ENCODE results near the gene NRTN.
"Not testable (repeated sequence)": the region's sequence is repeated elsewhere in the genome, so short reads cannot be mapped to it uniquely, and the experiment has no call there.

NRTN gene

DNA sequence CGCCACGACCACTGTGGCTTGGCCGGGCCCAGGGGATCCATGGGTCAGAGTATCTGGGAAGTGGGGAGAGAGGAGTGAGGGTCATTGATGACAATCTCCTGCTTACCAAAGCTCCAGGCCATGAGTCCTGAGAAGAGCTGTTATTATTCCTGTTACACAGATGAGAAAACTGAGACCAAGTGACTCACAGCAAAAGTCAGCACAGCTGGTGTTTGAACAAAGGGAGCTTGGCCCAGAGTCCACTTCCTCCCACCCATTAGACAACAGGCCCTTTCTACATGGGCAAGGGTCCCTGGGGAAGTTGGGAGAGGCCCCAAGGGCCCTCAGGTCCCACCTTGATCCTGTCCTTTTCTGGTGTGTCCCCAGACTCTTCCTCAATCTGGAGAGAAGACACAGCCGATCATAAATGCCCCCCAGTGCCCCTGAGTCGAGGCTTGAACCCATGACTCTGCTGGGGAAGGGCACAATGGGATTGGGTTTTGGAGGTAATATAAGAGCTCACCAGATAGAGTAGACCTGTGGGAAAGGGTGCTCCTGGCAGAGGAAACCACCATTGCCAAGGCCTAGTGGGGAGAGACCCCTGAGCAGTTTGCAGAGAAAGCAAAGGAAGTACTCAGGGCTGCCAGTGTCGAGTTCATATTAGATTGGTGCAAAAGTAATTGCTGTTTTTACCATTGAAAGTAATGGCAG, 27.8 kb downstream of the NRTN start:
- in situ Hi-C loops (cut with MboI; ENCODE audit: low pct_unique_long_range_greater_than_20kb, low sequenced_read_pairs, unreplicated experiment): no loop called here
- no peak for DNase-seq (ENCODE audit: low spot score)
- TF ChIP-seq, protein P1, sequence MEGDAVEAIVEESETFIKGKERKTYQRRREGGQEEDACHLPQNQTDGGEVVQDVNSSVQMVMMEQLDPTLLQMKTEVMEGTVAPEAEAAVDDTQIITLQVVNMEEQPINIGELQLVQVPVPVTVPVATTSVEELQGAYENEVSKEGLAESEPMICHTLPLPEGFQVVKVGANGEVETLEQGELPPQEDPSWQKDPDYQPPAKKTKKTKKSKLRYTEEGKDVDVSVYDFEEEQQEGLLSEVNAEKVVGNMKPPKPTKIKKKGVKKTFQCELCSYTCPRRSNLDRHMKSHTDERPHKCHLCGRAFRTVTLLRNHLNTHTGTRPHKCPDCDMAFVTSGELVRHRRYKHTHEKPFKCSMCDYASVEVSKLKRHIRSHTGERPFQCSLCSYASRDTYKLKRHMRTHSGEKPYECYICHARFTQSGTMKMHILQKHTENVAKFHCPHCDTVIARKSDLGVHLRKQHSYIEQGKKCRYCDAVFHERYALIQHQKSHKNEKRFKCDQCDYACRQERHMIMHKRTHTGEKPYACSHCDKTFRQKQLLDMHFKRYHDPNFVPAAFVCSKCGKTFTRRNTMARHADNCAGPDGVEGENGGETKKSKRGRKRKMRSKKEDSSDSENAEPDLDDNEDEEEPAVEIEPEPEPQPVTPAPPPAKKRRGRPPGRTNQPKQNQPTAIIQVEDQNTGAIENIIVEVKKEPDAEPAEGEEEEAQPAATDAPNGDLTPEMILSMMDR (IDR thresholded peaks at IDR 0.05; ENCODE audit: extremely low read depth, insufficient read depth, missing control alignments): no peak

DNA sequence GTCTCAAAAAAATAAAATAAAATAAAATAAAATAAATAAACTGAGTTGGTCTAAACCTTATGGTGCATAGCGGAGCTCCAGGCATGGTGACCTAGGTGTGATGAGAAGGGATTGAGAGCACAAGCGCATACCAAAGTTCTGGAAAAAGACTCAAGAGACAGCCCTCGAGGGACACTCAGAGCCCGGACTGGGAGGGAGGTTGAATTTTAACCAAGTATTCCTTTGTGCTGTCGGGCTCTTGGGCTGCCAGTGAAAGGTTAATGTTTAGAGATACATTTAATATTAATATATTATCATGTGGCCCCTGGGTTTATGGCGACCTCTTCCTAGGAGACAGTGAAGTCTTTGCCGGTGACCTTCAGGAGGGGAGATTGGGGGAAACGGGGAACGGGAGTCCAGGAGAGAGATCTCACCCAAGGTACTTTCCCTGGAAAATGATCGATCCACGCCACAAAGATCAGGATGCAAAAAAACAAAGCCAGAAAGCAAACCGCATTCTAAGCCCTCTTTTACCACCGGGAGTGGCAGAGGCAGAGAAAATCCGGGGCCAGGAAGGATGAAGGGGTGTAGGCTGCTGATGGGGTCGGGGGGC, 33.0 kb downstream of the NRTN start:
- in situ Hi-C loops (cut with MboI; ENCODE audit: low pct_unique_long_range_greater_than_20kb, low sequenced_read_pairs, unreplicated experiment): no loop called here
- TF ChIP-seq, protein P1 (IDR thresholded peaks at IDR 0.05; ENCODE audit: extremely low read depth, insufficient read depth, missing control alignments): no peak
- DNase-seq (ENCODE audit: low spot score): no peak

DNA sequence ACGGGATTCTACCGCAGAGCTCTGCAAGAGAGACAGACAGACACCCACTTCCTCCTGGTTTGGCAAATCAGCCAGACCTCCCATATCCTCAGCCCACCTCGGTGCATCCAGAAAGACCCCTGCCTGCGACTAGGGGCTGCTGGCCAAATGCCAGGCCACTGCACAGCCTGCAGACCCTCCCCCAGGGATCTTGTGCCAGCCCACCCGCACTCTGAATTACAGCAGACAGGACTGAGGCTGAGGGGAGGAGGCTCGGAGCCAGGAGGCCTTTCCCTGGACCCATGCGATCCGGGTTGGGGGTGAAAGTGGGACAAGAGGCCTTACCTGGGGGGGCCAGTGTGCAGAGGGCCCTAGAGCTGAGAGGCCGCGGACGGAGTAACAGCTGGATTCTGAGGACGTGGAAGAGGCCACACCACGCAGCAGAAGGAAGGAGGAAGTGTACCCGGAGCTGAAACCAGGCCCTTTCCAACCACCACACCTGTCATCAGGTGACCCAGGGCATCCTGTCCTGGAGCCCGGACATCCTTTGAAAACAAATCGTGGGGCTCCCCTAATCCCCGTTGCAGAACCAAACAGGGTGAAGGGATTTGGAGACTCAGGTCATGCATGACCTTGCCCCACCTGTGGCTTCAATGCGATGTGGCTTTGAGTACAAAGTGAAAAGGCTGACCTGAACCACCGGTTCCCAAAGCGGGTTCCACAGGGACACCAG, 33.6 kb downstream of the NRTN start:
- DNase-seq (ENCODE audit: low spot score): no peak
- in situ Hi-C loops (cut with MboI; ENCODE audit: low pct_unique_long_range_greater_than_20kb, low sequenced_read_pairs, unreplicated experiment): no loop called here
- TF ChIP-seq, protein P1 (IDR thresholded peaks at IDR 0.05; ENCODE audit: extremely low read depth, insufficient read depth, missing control alignments): no peak

DNA sequence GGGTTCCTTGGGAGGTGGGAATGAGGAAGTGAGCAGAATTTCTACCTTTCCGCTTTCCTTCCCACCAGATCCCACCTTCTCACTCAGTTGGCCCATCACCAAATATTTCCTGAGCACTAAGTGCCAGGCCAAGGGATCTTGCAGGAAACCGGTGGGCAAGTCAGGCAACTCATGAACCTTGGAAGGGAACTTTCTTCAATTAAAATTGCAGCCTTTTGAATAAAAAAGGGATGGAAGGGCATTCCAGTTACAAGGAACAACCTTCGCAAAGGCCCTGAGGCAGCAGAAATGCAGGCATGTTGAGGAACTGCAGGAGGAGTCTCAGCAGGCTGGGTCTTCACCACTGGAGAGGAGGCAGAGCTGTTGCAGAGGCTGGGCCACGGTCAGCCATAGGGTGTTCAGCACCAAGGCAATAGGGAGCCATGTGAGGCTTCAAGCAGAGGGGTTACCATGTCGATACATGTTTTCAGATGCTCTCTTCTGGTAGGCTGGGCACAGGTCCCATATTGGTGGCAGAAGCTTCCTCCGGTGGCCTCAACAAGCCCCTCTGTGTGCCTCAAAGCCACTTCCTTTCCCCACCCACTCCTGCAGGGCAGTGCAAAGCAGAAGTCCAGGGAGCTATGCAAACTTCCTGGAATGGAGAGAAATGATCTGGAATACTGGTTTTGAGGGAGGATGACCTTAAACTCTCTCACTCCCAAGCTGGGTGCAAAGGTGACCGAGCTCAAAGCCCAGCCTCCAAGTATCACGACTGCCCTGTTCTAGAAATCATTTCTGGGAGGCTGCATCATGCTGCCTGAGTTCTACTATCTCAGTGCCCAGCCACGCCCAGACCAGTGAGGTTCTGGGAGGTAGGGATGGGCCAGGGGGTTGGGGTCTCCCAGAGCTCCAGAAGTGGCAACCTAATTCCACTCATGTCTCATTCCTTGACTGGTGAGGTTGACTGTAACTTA, 34.5 kb downstream of the NRTN start, which contains the start of gene FUT6:
Gene FUT6, minus strand, starts transcription at position 638 of the 953 bp plus-strand sequence. CDS start 7,135 bp downstream, outside the sequence.
- TF ChIP-seq, protein P1 (IDR thresholded peaks at IDR 0.05; ENCODE audit: extremely low read depth, insufficient read depth, missing control alignments): no peak
- in situ Hi-C loops (cut with MboI; ENCODE audit: low pct_unique_long_range_greater_than_20kb, low sequenced_read_pairs, unreplicated experiment): no loop called here

DNA sequence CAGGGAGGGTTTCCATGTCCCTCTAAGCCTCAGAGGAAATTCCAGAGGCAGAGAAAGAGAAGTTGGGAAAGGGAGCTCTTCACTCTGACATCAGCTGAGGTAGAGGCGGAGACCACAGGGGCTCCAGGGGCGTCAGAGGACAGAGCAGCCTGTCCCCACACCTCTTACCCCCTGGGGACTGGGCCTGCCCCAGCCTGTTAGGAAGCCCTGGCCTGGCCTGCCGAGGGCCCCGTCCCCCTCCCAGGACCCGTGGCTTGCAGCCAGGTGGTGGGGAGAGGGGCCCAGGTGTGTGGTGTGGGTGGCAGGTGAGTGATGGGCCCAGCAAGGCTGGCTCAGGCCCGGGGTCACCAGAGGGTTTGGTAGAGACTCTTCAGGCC, 36.9 kb downstream of the NRTN start:
- in situ Hi-C loops (cut with MboI; ENCODE audit: low pct_unique_long_range_greater_than_20kb, low sequenced_read_pairs, unreplicated experiment); DNase-seq (ENCODE audit: low spot score): not testable (repeated sequence)

More for the DNA sequence above, 34.5 kb downstream of the NRTN start, which contains the start of gene FUT6:
- no peak for DNase-seq (ENCODE audit: low spot score)

DNA sequence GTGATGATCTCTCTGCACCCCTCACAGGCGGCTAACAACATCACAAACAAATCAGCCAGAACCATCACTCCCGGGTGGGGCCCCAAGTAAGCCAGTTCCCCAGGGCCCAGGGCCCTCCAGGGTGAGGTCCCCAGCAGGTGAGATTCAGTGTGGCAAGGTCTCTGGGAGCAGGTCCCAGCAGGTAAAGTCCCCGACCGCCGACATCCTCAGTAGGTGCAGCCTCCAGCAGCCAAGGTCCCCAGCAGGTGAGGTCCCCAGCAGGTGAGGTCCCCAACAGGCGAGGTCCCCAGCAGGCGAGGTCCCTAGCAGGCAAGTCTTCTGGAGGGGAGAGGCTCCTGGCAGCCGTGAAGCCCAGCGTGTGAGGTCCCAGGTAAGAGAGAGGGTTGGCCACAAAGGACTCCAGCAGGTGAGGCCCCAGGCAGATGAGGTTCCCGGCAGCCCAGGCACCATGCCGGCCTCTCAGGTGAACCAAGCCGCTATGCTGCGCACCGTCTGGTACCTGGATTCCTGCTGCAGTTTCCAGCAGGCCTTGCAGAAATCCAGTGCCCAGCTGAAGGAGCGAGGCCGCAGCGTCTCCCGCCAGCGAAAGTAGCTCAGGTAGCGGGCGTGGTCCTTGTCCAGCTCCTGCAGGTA, 38.5 kb downstream of the NRTN start:
- in situ Hi-C loops (cut with MboI; ENCODE audit: low pct_unique_long_range_greater_than_20kb, low sequenced_read_pairs, unreplicated experiment): no loop called here
- DNase-seq (ENCODE audit: low spot score): no peak
- TF ChIP-seq, protein P1 (IDR thresholded peaks at IDR 0.05; ENCODE audit: extremely low read depth, insufficient read depth, missing control alignments): no peak

Measured in GM13977 (cell line).